K562 (cell line): ENCODE measurements around the gene ADGRA3.

Experiments
- KDM5B ChIP-seq: fragments of 200-600 bp; sonication (generic); IDR thresholded peaks from 2 replicates; pipeline ENCODE4 v1.6.1; 2012; ENCODE audit warnings: low read depth, mild to moderate bottlenecking, moderate library complexity, low read length, control low read depth, inconsistent platforms; ENCODE audit not compliant: insufficient replicate concordance
- NFYB ChIP-seq: IDR thresholded peaks from 2 replicates; pipeline ENCODE4 v1.6.1; 2011; ENCODE audit warnings: mild to moderate bottlenecking, moderate library complexity; ENCODE audit not compliant: insufficient read length; ENCODE audit errors: extremely low read depth
- NR2F6 ChIP-seq: fragments of 450-650 bp; formaldehyde crosslinking; IDR thresholded peaks from 2 replicates; pipeline ENCODE4 v1.4.0; 2020; ENCODE audit warnings: mild to moderate bottlenecking
- ZFPM2 ChIP-seq: fragments of 250-450 bp; sonication (Bioruptor Pico); IDR thresholded peaks from 2 replicates; pipeline ENCODE4 v1.5.1; 2022; ENCODE audit warnings: mild to moderate bottlenecking
- ZNF830 ChIP-seq: fragments of 250-450 bp; sonication (Bioruptor Pico); IDR thresholded peaks from 2 replicates; pipeline ENCODE4 v1.5.0; 2021; ENCODE audit warnings: mild to moderate bottlenecking
- ZZZ3 ChIP-seq: fragments of 450-650 bp; IDR thresholded peaks from 2 replicates; pipeline ENCODE4 v1.6.1; 2016; ENCODE audit warnings: antibody characterized with exemption, mild to moderate bottlenecking, moderate library complexity
- TF ChIP-seq, protein P1 (sequence below): sonication (generic); formaldehyde crosslinking; IDR thresholded peaks from 2 replicates; pipeline ENCODE4 v1.9.0; 2022; ENCODE audit warnings: mild to moderate bottlenecking, missing genetic modification reagents

- TF ChIP-seq ZNF830 (CRISPR knock-in tag) (no peak), ZZZ3 (no peak), NFYB (no peak), ZFPM2 (no peak), KDM5B (no peak), NR2F6 (CRISPR knock-in tag) (no peak)
- TF ChIP-seq, protein P1, sequence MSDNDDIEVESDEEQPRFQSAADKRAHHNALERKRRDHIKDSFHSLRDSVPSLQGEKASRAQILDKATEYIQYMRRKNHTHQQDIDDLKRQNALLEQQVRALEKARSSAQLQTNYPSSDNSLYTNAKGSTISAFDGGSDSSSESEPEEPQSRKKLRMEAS (CRISPR knock-in tag): no peak
These were observed 35.1 kb downstream of the ADGRA3 start for GRCh38 chr4:22480675-22481327.
